Endothelial cell of umbilical vein (primary cell): ENCODE data around the gene SEMA4F. TPM values are rescaled to one million over a fixed set of nuclear protein-coding genes. Genes with fewer than 3 reads are reported as not detected.

Experiments used
- BruUV-seq: library from RNA; stranded (reverse); fragments of 400-500 nt; replicated peaks from 2 replicates; lab custom pipeline; 2021; lab: Mats Ljungman, UMichigan
- CTCF ChIA-PET: fragments of 300-600, 350-600 bp; sonication (Branson Sonifier 250); formaldehyde crosslinking; loops from one replicate; lab custom pipeline; 2021; ENCODE audit warnings: antibody characterized with exemption, inconsistent platforms; lab: Charles Lee
- POLR2A ChIA-PET: fragments of 300-600, 350-600 bp; sonication (Branson Sonifier 250); formaldehyde crosslinking; loops from one replicate; lab custom pipeline; 2021; ENCODE audit warnings: antibody characterized with exemption, inconsistent platforms; lab: Charles Lee
- DNase-seq: peaks from one replicate; pipeline ENCODE4 v3.0.0-alpha.2; 2011; ENCODE audit warnings: low read depth, low spot score
- FAIRE-seq: peaks from 2 replicates; lab custom pipeline; 2011; peaks lifted over from hg19 to GRCh38; lab: Jason Lieb, UNC
- H2AFZ ChIP-seq: 2 replicates; pipeline ENCODE4 v1.6.0; 2012; ENCODE audit warnings: low read depth, low read length, control low read depth, inconsistent platforms
- H3K27ac ChIP-seq: 2 replicates; pipeline ENCODE4 v1.5.1; 2011; ENCODE audit warnings: low read depth, mild to moderate bottlenecking, control low read depth, low read length, moderate library complexity; ENCODE audit not compliant: insufficient read depth
- H3K27me3 ChIP-seq, 2 experiments: 2 replicates each; pipeline versions ENCODE4 v1.6.0 to v1.6.1; 2011; ENCODE audit warnings: low read length in 2 of 2, mixed read lengths in 1 of 2; ENCODE audit not compliant: control insufficient read depth in 2 of 2, insufficient read depth in 2 of 2
- H3K36me3 ChIP-seq, 2 experiments: 2 replicates in 1 of 2; 3 replicates in 1 of 2; pipeline ENCODE4 v1.5.1; 2011; ENCODE audit warnings: low read length in 2 of 2, mild to moderate bottlenecking in 1 of 2, moderate library complexity in 1 of 2; ENCODE audit not compliant: control insufficient read depth in 2 of 2, insufficient read depth in 2 of 2; ENCODE audit errors: extremely low read depth in 1 of 2
- H3K4me1 ChIP-seq: 3 replicates; pipeline ENCODE4 v1.5.1; 2011; ENCODE audit warnings: mild to moderate bottlenecking, low read length; ENCODE audit not compliant: control insufficient read depth, insufficient read depth; ENCODE audit errors: extremely low read depth
- H3K4me2 ChIP-seq: 2 replicates; pipeline ENCODE4 v1.6.1; 2011; ENCODE audit warnings: low read length, control low read depth, mixed read lengths; ENCODE audit not compliant: insufficient read depth
- H3K4me3 ChIP-seq, 3 experiments: fragments of 200-600 bp in 1 of 3; sonication (generic), shearing (Covaris generic) in 1 of 3; replicated peaks in 1 of 3; 2 replicates each; pipeline ENCODE4 v1.5.1; 2011 to 2016; ENCODE audit warnings: control low read depth in 3 of 3, low read length in 3 of 3, mild to moderate bottlenecking in 2 of 3, inconsistent platforms in 1 of 3, low read depth in 1 of 3, moderate library complexity in 1 of 3; ENCODE audit not compliant: insufficient read depth in 1 of 3
- H3K79me2 ChIP-seq: 2 replicates; pipeline ENCODE4 v1.6.0; 2012; ENCODE audit warnings: low read length, inconsistent platforms; ENCODE audit not compliant: control insufficient read depth, insufficient read depth
- H3K9ac ChIP-seq: replicated peaks from 2 replicates; pipeline ENCODE3; 2011; ENCODE audit warnings: low read length, control low read depth; ENCODE audit not compliant: insufficient read depth; ENCODE audit errors: extremely low read depth
- H3K9me1 ChIP-seq: replicated peaks from 3 replicates; pipeline ENCODE4 v1.6.0; 2011; ENCODE audit warnings: mild to moderate bottlenecking, low read length; ENCODE audit not compliant: control insufficient read depth, insufficient read depth; ENCODE audit errors: extremely low read depth
- H3K9me3 ChIP-seq: replicated peaks from 2 replicates; pipeline ENCODE4 v1.5.1; 2012; ENCODE audit warnings: low read length, inconsistent platforms; ENCODE audit not compliant: control insufficient read depth, insufficient read depth
- H4K20me1 ChIP-seq: replicated peaks from 2 replicates; pipeline ENCODE3; 2011; ENCODE audit warnings: mild to moderate bottlenecking, low read length; ENCODE audit not compliant: control insufficient read depth, insufficient read depth; ENCODE audit errors: extremely low read depth
- EZH2 ChIP-seq: IDR thresholded peaks from 2 replicates; pipeline ENCODE4 v1.6.1; 2012; ENCODE audit warnings: borderline replicate concordance, low read depth, mild to moderate bottlenecking, moderate library complexity, low read length, inconsistent platforms; ENCODE audit not compliant: severe bottlenecking
- FOS ChIP-seq: IDR thresholded peaks from 2 replicates; pipeline ENCODE4 v1.6.1; 2011; ENCODE audit warnings: mild to moderate bottlenecking, low read length, moderate library complexity, borderline replicate concordance; ENCODE audit not compliant: insufficient read depth
- GATA2 ChIP-seq: IDR thresholded peaks from 2 replicates; pipeline ENCODE4 v1.7.0; 2011; ENCODE audit warnings: low read depth, mild to moderate bottlenecking, moderate library complexity, mixed read lengths, low read length; ENCODE audit not compliant: insufficient read length, insufficient read depth
- JUN ChIP-seq: IDR thresholded peaks from 2 replicates; pipeline ENCODE4 v1.6.1; 2011; ENCODE audit warnings: borderline replicate concordance, low read depth; ENCODE audit not compliant: insufficient read length, insufficient read depth
- MYC ChIP-seq: IDR thresholded peaks from one replicate; pipeline ENCODE4 v1.6.1; 2011; ENCODE audit warnings: mild to moderate bottlenecking, low read depth, low read length
- POLR2A ChIP-seq: IDR thresholded peaks from 2 replicates; pipeline ENCODE4 v1.6.1; 2012; ENCODE audit warnings: low read depth, mild to moderate bottlenecking, control low read depth, low read length
- POLR2AphosphoS5 ChIP-seq: IDR thresholded peaks from 2 replicates; pipeline ENCODE4 v1.6.1; 2012; ENCODE audit warnings: low read depth, mild to moderate bottlenecking, control low read depth, low read length, moderate library complexity; ENCODE audit not compliant: insufficient read depth
- dilution Hi-C: fragments of 300-500 bp; cut with MboI; formaldehyde crosslinking; loops from one replicate; pipeline ENCODE4 v1.15.0; 2019; ENCODE audit warnings: low sequenced_read_pairs; ENCODE audit not compliant: extremely low pct_ligation_motif_present
- intact Hi-C: fragments of 100-400 bp; cut with micrococcal nuclease; formaldehyde crosslinking; loops from one replicate; pipeline ENCODE4 v1.10.0; 2022
- polyA plus RNA-seq, 4 experiments: library from polyadenylated mRNA; depleted of rRNA in 3 of 4; stranded (reverse) in 3 of 4; unstranded in 1 of 4; fragments of >200 nt; gene quantifications; 2 replicates each; pipeline versions ENCODE4 v1.2.1 to v1.2.3, GENCODE V29; 2011 to 2012; ENCODE audit warnings: missing spikeins in 1 of 4
- total RNA-seq: library from RNA; stranded (reverse); gene quantifications from 2 replicates; pipeline ENCODE4 v1.2.3, GENCODE V29; 2021
- TF ChIP-seq, protein P1 (sequence below), 2 donors: IDR thresholded peaks; 1 replicate in 1 of 2; 2 replicates in 1 of 2; pipeline ENCODE4 v1.5.1; 2011; ENCODE audit warnings: low read length in 2 of 2, mild to moderate bottlenecking in 2 of 2, moderate library complexity in 2 of 2, control low read depth in 1 of 2, inconsistent platforms in 1 of 2, low read depth in 1 of 2; ENCODE audit not compliant: insufficient read depth in 1 of 2; ENCODE audit errors: extremely low read depth in 1 of 2
- TF ChIP-seq, protein P2 (sequence below): IDR thresholded peaks from 2 replicates; pipeline ENCODE4 v1.6.1; 2011; ENCODE audit not compliant: insufficient read depth, insufficient read length

The SEMA4F gene
- total and polyA plus RNA-seq, 2 donors (not counting 3 experiments of a cell fraction or from before 2014, with no cell fraction given): 5.3 to 6.0 TPM

DNA sequence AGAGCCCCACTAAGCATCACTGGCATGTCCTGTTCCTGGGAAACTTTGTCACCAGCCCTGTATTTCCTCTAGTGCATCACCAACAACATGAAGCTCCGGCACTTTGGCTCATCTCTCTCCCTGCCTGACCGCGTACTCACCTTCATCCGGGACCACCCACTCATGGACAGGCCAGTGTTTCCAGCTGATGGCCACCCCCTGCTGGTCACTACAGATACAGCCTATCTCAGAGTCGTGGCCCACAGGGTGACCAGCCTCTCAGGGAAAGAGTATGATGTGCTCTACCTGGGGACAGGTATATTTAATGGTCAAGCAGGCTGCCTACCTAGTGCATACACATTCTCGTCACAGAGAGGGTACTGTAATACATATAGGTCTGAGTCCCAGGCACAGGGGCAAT lies 21.0 kb downstream of the SEMA4F start:
- H3K4me3 ChIP-seq: no peak overlapping the region
- dilution Hi-C loops (no loop called here), intact Hi-C loops (no loop called here)
- no peak overlapping the region for H2AFZ ChIP-seq
- ChIA-PET POLR2A (no interaction called here), CTCF (interaction anchor here (0.6 to 0.9 kb wide), 2 partner anchors 16 to 24 kb away, joined by 3 read pairs; no protein-coding TSS in a partner anchor)
- no peaks in the 10 kb centered on the region for H4K20me1 ChIP-seq
- TF ChIP-seq EZH2: no peak
- no peak for TF ChIP-seq GATA2
- no peak for TF ChIP-seq MYC
- no peaks in the 10 kb centered on the region for H3K36me3 ChIP-seq
- no peak overlapping the region for H3K9ac ChIP-seq
- DNase-seq: no peak
- H3K79me2 ChIP-seq: no peaks in the 10 kb centered on the region
- H3K27me3 ChIP-seq: no peaks in the 10 kb centered on the region
- no peaks in the 10 kb centered on the region for H3K4me1 ChIP-seq
- no peak overlapping the region for H3K4me2 ChIP-seq
- H3K27ac ChIP-seq: no peak overlapping the region
- no peaks in the 10 kb centered on the region for H3K9me3 ChIP-seq
- FAIRE-seq: no peak
- BruUV-seq: no TSS peak
- H3K9me1 ChIP-seq: no peaks in the 10 kb centered on the region

DNA sequence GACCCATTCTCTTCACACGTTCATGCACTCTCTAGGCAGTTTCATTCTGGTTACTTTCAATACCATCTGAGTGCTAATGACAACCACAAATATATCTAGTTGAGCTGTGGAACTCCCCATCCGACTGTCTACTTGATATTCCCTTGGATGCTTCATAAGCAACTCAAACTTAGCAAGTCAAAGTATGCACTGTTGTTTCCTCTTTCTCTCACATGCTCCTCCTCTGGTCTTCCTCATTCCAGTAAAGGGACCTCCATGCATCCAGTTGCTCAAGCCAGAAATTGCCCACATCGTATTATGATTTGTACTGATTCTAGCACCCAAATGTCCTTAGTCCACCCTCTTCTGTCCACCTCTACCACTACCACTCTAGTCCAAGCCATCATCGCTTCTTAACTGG lies 22.3 kb downstream of the SEMA4F start:
- H3K9ac ChIP-seq: no peak overlapping the region
- dilution Hi-C loops: no loop called here
- POLR2A ChIA-PET: no interaction called here
- DNase-seq: no peak
- CTCF ChIA-PET: interaction anchor here (0.7 kb wide), 1 partner anchor 12 kb away, joined by 3 read pairs; no protein-coding TSS in a partner anchor
- TF ChIP-seq, protein P1, sequence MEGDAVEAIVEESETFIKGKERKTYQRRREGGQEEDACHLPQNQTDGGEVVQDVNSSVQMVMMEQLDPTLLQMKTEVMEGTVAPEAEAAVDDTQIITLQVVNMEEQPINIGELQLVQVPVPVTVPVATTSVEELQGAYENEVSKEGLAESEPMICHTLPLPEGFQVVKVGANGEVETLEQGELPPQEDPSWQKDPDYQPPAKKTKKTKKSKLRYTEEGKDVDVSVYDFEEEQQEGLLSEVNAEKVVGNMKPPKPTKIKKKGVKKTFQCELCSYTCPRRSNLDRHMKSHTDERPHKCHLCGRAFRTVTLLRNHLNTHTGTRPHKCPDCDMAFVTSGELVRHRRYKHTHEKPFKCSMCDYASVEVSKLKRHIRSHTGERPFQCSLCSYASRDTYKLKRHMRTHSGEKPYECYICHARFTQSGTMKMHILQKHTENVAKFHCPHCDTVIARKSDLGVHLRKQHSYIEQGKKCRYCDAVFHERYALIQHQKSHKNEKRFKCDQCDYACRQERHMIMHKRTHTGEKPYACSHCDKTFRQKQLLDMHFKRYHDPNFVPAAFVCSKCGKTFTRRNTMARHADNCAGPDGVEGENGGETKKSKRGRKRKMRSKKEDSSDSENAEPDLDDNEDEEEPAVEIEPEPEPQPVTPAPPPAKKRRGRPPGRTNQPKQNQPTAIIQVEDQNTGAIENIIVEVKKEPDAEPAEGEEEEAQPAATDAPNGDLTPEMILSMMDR (IDR thresholded peaks at IDR 0.05; ENCODE audit: extremely low read depth in 1 of 2, insufficient read depth in 1 of 2, low read depth in 1 of 2, low read length in 2 of 2): no peak
- TF ChIP-seq POLR2AphosphoS5 (no peak), EZH2 (no peak), POLR2A (no peak), FOS (no peak), GATA2 (no peak), MYC (no peak), JUN (no peak)
- TF ChIP-seq, protein P2, sequence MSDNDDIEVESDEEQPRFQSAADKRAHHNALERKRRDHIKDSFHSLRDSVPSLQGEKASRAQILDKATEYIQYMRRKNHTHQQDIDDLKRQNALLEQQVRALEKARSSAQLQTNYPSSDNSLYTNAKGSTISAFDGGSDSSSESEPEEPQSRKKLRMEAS: no peak
- no peaks in the 10 kb centered on the region for H3K9me1 ChIP-seq
- H4K20me1 ChIP-seq: no peaks in the 10 kb centered on the region
- no peak overlapping the region for H2AFZ ChIP-seq
- H3K79me2 ChIP-seq: no peaks in the 10 kb centered on the region
- H3K27ac ChIP-seq: no peak overlapping the region
- BruUV-seq: no TSS peak
- H3K4me1 ChIP-seq: no peaks in the 10 kb centered on the region
- H3K36me3 ChIP-seq: no peaks in the 10 kb centered on the region
- H3K4me2 ChIP-seq: no peak overlapping the region
- intact Hi-C loops: no loop called here
- no peak for FAIRE-seq
- no peaks in the 10 kb centered on the region for H3K27me3 ChIP-seq
- no peak overlapping the region for H3K4me3 ChIP-seq
- H3K9me3 ChIP-seq: no peaks in the 10 kb centered on the region
